Stimulated activated CD4-positive, alpha-beta T cell treated with anti-CD3 and anti-CD28 coated beads, Interleukin-1b, Interleukin-23, amount 100 ng/mL, for 48 hours (primary cell): ENCODE data around the gene RAB40A.
A peak's percentile ranks its signal among the peaks of the same experiment; 100 is the strongest.

Experiments
- DNase-seq: peaks from one replicate; pipeline ENCODE4 v3.0.0-alpha.2; 2020

Gene RAB40A, protein sequence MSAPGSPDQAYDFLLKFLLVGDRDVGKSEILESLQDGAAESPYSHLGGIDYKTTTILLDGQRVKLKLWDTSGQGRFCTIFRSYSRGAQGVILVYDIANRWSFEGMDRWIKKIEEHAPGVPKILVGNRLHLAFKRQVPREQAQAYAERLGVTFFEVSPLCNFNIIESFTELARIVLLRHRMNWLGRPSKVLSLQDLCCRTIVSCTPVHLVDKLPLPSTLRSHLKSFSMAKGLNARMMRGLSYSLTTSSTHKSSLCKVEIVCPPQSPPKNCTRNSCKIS

DNA sequence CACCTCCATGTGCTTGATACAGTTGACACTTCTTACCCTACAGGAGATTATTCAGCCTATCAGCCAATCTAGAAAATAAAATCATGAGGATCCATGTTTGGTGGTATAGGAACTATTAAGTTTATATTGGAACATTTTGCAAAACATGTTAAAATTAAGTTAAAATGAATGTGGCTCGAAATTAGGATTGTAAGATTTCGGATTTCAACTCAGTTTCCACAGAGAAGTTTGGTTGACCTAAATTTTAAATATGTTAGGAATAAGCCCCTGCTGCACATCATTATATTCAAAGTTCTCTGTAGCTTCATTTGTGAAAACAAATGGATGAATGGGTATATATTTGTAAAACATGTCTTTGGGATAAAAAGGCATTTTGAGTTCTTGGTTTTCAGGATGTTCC lies at the start of gene RAB40A:
Gene RAB40A (minus strand): TSS at position 101 of the 400 bp plus-strand sequence. CDS start 18,733 bp downstream, outside the sequence.
- no peak for DNase-seq

DNA sequence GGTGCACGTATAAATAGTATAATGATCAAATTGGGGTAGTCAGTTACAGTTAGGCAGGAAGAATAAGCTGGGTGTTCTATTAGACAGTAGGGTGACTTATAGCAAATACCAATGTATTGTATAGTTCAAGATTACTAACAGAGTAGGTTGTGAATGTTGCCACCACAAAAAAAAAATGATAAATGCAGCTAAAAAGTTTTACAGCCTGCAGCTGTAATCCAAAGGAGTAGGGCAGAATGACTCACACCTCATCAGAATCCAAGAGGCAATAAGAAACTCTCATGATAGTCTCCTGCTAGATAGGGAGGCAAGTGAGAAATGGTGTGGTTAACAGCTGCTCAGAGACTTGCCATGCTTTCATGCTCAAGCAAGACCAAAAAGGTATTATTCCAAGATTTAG lies 46.5 kb upstream of the RAB40A start:
- no peak for DNase-seq

DNA sequence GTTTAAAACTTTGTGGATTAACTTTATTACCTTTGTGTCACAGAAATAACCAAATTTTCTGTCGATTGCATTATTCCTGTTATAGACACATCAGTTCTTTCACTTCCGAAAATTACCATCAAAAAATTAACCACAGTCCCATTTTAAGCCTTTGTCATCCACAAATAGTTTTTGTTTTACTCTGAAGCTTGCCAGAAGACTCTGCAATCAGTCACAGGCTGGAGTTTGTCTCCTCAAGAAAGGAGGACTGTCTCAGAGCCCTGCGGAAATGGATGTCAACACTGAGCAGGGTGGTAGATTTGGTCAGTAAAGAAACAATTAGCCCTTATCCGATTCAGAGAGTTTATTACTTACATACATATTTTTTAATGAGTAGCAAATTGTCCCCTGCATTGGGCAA lies 45.9 kb upstream of the RAB40A start:
- no peak for DNase-seq

DNA sequence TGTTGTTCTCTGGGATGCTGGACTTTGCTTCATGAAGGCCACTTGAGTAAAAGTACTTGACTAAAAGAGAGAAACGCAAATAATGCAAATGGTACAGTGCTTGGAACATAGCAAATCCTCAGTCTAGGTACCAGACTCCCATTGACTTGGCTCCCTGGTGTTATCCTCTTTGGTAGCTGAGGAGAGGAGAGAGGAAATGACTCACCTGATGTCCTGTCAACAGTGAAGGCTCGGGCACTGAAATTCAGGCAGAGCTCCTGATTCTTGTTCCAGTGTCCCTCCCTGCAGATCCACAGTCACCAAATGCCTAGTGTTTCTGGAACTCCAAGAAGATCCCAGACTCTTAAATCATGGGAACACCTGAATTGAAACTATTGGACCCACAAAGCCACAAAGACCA lies 43.5 kb upstream of the RAB40A start:
- no peak for DNase-seq

DNA sequence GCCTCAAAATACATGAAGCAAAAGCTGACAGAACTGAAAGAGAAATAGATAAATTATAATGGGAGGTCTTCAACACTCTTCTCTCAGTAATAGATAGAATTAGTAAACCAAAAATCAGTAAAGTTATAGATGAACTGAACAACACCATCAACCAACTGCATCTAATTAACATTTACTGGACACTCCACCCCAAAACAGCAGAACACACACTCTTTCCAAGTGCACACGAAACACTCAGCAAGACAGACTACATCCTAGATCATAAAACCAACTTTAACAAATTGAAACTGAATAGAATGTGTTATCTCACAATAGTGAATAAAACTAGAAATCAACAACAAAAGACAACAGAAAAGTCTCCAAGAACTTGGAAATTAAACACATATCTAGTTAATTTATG lies 41.0 kb upstream of the RAB40A start:
- no peak for DNase-seq

DNA sequence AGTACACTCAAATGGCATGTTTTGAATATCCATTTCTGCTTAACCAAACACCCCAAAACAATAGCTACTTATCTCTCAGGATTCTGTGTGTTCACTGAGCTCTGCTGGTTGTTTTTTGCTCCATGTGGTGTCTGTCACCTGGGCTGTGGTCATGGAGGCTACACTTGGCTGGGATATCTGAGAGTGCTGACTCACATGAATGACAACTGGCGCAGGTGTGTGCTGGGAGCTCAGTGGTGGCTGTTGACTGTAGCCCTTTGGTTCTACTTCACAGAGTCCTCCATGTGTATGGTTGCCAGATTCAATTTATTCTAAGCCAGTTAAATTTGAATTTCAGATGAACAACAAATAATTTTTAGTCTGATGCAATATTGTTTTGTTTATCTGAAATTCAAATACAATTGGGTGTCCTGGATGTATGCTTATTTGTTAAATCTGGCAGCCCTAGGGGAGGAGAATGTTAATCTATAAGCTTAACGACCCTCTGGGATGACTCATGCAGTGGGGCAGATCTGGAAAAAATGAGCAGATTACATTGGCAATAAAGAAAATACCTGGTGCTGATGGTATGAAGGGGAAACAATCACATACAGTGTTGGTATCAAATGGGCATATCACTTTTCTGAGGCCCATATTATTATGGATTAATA lies 37.8 kb upstream of the RAB40A start:
- DNase-seq, result no peak

DNA sequence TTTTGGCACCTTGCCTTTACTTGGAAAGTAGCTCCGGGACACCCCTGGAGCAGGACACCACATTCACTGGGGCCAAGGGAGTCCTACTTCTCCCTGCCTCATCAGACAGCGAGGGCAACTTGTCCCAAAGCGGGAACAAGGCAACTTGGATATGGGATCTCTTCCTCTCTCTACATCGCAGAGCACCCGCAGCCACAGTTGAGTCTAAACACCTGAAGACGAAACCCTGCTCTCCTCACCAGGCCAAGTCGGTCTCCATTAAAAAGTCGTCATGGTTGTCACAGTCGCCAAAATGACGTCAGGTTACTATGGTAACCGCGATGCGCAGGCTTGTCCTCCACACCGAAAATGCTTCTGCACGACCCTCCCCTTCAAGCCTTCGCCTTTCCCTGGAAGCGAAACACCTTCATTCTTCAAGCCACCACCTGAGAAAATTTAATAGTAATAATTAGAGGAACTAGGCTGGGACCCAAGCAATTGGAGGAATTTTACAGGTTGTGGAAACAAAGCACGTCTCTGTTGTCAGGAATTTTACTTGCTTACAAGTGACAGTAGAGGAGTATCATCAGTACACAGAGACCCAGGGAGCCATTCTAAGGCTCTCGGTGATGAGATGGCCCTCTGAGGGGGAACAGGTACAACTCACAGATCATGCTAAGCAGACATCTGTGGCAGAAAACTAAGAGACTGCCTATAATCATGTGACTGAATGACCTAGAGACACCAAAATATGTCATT lies 35.6 kb upstream of the RAB40A start:
- peak; percentile 69 for DNase-seq

DNA sequence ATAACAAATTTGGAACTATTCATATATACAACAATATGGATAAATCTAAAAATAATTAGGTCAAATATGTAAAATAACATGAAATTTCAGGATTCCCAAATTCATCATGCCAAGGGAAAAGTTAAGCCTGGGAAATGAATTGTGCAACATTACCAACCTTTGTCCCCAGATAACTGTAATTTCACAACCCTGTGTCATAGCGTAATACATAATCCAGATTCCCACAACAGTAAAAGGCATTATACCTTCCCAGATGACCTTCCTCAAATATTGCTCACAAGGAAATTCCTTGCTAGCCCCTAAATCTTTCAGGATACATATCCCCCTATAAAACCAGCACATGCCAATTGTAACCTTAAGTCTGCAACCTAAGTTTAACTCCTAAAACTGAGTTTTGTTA lies 32.9 kb upstream of the RAB40A start:
- DNase-seq, result no peak

DNA sequence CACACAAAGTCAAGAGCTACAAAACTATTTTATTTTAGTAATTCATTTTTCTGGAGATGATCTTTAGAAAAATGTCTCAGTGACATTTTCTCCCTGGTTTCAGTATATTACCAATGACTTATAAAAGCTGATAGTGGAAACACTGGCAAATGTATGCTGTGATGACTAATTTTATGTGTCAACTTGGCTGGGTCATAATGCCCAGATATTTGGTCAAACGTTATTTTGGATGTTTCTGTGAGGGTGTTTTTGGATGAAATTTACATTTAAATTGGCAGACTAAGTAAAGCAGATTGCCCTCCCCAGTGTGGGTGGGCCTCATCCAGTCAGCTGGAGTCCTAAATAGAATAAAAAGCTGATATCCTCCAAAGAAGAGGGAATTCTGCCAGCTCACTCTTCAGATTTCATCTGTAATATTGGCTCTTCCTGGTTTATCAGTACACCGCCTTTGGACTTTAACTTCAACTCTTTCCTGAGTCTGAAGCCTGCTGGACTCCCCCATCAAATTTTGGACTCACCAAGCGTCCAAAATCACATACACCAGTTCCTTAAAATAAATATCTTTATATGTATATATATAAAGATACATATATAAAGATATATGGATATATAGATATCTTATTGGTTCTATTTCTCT lies 31.2 kb upstream of the RAB40A start:
- no peak for DNase-seq

DNA sequence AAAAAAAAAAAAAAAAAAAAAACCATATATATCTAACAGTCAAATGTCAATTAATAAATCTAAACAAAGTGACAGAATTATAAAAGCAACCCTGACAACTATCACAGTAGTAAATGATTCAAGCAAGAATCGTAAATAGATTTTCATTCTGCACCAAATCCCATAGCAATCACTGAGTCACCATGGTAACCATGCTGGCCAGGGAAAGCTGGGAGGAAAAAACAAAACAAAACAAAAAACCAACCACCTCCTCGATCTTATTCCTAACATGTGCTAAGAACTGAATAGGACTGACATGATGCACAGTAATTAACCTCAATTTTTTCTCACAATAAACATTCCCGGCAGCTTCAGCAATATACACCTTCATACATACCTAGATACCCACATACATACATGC lies 30.6 kb upstream of the RAB40A start:
- no peak for DNase-seq

DNA sequence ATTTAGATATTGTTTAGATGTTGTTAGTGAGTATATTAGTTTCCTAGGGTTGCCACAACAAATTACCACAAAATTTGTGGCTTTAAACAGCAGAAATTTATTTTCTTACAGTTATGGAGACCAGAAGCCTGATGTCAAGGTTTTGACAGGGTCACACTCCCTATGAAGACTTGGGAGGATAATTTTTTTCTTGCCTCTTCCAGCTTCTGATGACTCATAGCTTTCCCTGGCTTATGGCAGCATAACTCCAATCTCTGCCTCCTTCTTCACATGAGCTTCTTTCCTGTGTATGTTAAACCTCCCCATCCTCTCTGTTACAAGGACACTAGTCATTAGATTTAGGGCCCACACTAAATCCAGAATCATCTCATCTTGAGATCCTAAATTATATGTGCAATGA lies 20.9 kb upstream of the RAB40A start:
- DNase-seq, result no peak

DNA sequence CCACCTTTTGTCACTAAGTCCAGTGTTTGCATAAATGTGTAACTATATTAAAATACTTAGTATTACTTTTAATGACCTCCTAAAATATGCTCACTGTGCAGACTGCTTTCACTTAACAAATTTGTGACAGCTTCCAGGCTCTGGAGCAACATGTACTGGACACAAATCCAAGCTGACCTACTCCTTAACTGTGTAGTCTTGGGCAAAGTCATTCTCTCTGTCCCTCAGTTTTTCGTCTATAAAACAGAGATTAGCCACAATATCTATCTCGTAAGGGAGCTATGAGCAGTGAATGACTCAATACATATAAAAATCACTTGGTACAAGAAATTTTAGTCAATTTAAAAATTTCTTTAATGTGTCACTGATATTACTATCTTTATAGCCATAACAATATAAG lies 20.4 kb upstream of the RAB40A start:
- no peak for DNase-seq

DNA sequence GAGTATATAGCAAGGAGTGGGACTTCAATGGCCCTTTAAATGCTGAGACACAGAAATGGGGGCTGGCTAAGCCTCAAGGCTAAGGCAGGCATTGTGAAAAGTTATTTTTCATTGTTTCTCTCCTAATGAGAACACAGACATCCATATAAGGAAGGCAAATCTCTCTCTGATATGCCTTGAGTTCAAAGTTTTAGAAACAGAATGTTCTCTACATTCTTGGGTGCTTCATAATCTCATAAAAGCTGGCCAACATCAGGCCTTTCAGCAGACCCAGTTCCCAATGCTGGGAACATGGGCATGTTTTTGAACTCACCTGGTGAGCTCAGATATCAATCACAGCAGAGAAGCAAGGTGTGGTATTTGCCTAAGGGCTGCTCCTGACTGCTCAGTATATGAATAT lies 19.4 kb upstream of the RAB40A start:
- DNase-seq, result no peak

DNA sequence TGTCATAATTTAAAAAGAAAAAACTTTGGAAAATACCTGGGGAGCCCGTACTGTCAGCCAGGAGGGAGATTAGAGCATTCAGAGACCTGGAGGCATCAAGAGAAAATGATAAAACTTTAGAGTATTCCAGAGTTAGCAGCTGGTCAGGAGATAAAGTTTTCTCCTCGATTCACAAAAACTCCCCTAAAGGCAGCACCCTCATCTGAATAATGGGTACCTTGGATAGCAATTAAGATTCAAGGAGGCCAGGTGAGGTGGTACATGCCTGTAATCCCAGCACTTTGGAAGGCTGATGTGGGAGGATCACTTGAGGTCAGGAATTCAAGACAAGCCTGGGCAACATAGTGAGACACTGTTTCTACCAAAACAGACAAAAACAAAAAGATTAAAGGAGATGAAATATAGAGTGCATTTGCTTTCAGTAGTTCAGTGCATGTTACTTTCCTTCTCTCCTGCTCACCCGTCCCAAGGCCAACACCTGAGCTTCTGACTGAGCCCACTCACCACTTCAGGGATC lies 18.6 kb upstream of the RAB40A start:
- DNase-seq, result no peak

DNA sequence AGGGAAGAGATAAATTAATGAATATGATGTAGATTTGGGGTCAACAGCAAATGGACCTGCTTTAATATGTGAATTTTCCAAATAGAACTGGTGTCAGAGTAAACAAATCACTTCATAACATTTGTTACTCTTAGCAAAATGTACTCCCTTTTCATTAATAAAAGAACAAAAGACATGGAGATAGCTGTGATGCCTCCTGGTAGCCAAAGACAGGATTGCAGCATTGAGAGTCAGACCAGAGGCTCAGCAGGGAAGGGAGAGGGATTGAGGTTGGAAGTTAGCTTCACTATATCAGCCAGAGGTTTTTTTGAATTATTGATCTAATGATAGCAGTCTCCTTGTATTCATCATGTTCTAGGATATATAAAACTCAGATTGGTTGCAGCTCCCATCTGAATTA lies 17.4 kb upstream of the RAB40A start:
- no peak for DNase-seq

DNA sequence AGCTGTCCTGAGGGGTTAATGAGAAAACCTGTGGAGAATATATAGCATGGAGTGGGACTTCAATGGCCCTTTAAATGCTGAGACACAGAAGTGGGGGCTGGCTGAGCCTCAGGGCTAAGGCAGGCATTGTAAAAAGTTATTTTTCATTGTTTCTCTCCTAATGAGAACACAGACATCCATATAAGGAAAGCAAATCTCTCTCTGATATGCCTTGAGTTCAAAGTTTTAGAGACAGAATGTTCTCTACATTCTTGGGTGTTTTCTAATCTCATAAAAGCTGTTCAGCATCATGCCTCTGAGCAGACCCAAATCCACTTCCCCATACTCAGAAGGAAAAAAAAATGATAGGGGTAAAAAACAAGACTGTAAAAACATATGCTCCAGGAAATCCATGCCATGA lies 16.8 kb upstream of the RAB40A start:
- no peak for DNase-seq

DNA sequence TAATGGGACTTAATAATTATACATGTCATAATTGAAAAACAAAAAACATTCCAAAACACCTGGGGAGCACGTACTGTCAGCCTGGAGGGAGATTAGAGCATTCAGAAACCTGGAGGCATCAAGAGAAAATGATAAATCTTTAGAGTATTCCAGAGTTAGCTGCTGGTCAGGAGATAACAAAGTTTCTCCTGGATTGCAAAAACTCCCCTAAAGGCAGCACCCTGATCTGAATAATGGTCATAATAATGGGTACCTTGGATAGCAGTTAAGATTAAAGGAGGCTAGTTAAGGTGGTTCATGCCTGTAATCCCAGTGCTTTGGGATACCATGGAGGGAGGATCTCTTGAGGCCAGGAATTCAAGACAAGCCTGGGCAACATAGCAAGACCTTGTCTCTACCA lies 15.9 kb upstream of the RAB40A start:
- no peak for DNase-seq

DNA sequence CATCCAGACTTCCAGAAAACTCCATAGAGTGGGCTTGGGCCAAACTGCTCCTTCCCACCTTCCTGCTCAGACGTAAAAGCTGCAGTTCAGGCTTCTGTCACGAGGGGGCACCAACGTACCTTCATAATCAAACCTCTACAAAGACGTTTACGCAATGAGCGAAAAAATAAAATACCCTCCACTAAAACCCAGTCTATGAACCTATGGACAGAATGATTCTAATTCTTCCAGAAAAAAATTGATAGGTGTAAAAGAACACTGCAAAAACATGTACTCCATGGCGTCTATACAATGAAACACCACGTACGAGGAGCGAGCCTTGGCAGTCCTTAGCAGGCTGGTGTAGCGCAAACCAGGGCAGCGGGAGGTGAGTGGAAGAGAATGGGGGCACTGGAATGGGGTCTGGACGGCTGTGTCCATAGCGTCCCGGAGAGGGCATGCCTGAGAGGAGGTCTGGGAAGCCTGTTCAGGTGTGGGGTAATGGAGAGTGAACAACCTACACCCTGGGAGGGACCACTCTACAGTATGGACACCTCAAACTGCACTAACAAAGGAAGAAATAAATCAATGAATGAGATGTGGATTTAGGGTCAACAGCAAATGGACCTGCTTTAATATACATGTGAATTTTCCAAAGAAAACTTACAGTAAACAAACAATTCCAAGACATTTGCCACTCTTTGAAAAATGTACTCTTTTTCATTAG lies 14.4 kb upstream of the RAB40A start:
- DNase-seq, result peak; percentile 55

DNA sequence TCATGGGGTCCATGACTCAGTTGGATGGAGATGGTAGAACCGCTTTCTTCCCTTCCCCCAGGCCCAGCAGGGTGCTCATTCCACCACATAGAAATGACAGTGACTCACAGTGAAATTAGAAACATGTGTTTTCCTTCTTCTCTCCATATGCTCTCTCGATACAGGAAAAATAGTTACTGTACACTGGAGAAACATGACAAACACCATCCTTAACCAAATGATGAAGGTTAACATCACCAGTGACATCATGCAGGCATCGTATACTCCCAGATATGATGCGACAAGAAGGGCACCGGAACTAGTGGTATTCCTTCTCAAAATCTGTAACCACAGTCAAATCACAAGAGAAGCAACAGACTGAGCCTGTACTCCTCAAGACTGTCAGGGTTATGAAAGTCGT lies 11.7 kb upstream of the RAB40A start:
- no peak for DNase-seq

DNA sequence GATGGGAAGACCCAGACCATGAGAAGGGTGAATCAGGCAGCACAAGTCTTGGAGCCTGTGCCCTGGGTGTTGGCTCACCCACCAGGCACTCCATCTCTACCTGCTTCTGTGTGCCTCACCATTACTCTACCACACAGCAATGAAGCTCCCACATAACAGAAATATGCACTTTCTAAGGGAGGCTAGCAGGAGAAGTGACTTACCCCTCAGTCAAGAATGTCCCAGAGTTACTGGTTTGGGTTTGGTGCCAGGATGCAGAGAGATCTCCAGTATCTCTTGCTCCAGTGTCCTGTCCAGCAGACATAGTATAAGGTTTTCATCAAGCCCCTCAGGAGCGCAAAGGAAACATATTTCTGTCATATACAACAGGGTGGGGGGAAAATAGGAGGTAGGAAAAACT lies 11.3 kb upstream of the RAB40A start:
- DNase-seq, result no peak

DNA sequence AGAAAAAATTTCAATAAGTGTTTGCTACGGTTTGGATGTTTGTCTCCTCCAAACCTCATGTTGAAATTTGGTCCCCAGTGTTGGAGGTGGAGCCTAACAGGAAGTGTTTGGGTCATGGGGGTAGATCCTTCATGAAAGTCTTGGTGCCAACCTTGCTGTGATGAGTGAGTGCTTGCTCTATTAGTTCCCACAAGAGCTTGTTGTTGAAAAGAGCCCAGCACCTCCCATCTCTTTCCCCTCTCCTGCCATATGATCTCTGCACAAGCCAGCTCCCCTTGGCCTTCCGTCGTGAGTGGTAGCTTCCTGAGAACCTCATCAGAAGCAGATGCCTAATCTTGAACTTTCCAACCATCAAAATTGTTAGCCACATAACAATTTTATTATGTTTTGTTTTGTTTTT lies 10.3 kb upstream of the RAB40A start:
- DNase-seq, result no peak

DNA sequence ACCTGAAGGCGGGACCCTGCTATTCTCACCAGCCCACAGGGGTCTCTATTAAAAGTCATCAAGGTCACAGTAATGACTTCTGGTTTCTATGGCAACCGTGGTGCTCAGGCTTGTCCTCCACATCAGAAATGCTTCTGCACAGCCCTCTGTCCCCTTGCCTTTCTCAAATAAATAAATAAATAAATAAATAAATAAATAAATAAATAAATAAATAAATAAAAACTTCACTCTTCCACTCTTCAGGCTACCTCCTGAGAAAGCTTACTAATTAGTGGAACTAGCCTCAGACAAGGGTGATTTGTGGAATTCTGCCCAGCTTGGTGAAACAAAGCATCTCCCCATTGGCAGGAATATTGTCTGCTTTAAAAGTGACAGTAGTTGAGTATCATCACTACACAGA lies 5.5 kb upstream of the RAB40A start:
- no peak for DNase-seq

DNA sequence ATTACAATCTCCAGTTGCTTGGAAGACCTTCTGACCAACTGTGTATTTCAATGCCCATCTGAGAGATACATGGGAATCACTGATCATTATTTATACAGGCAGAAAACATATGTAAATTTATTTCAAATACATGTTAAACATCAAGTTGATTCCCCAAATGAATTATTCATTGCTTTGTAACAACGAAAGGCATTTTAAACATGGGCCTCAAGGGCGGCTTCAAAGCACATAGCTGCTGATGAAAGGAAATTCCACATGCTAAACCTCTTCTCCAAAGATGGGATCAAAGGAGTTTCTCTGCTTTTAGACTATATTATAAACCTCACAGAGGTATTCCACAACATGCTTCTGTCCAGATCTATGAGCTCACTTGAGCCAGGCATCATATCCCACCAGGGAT lies 4.3 kb upstream of the RAB40A start:
- DNase-seq, result no peak
